Esophagus muscularis mucosa (tissue), 4 donors: ENCODE results near the gene BACH1.
"Not testable (repeated sequence)": the region's sequence is repeated elsewhere in the genome, so short reads cannot be mapped to it uniquely, and the experiment has no call there.

Source experiments
- CTCF ChIP-seq, 3 experiments: fragments of 200-600 bp in 2 of 3; fragments of 450-650 bp in 1 of 3; sonication (generic) in 2 of 3; IDR thresholded peaks; one replicate each; pipeline ENCODE4 v1.5.1; 2017 to 2019; ENCODE audit warnings: antibody characterized with exemption in 3 of 3, mild to moderate bottlenecking in 2 of 3, moderate library complexity in 1 of 3
- EP300 ChIP-seq: sonication (generic); formaldehyde crosslinking; IDR thresholded peaks from one replicate; pipeline ENCODE4 v1.6.1; 2017; ENCODE audit warnings: antibody characterized with exemption
- POLR2AphosphoS5 ChIP-seq, 2 donors: sonication (generic); formaldehyde crosslinking; IDR thresholded peaks; one replicate each; pipeline ENCODE4 v1.6.1; 2017; ENCODE audit warnings: antibody characterized with exemption in 2 of 2

GRCh38 chr21:29249289-29249688, 49.4 kb upstream of the BACH1 start:
- not testable (repeated sequence) for TF ChIP-seq CTCF (IDR thresholded peaks at IDR 0.05); EP300; POLR2AphosphoS5 (IDR thresholded peaks at IDR 0.05)
